Measurements from ENCODE around the gene LRMDA.

DNA sequence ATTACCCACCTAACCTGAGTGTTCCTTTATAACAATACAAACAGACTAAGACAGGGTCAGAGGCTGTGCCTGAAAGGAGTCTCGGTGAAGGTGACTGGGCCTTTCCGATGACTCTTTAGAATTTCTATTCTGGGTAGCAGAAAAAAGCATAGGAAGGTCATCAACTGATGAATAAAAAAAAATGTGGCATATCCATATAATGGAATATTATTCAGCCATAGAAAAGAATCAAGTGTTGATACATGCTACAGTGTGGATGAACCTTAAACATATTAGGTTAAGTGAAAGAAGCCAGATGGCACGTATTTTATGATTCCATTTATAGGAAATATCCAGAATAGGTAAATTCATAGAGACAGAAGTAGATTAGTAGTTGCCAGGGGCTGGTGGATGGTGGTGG, 83.4 kb downstream of the LRMDA start:
- TF ChIP-seq, protein P1, sequence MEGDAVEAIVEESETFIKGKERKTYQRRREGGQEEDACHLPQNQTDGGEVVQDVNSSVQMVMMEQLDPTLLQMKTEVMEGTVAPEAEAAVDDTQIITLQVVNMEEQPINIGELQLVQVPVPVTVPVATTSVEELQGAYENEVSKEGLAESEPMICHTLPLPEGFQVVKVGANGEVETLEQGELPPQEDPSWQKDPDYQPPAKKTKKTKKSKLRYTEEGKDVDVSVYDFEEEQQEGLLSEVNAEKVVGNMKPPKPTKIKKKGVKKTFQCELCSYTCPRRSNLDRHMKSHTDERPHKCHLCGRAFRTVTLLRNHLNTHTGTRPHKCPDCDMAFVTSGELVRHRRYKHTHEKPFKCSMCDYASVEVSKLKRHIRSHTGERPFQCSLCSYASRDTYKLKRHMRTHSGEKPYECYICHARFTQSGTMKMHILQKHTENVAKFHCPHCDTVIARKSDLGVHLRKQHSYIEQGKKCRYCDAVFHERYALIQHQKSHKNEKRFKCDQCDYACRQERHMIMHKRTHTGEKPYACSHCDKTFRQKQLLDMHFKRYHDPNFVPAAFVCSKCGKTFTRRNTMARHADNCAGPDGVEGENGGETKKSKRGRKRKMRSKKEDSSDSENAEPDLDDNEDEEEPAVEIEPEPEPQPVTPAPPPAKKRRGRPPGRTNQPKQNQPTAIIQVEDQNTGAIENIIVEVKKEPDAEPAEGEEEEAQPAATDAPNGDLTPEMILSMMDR (IDR thresholded peaks at IDR 0.05): no peak
- TF ChIP-seq POLR2A (IDR thresholded peaks at IDR 0.05): no peak
